GM20000 (cell line): ENCODE results near the gene PDE7B.

Experiments used
- DNase-seq: peaks from one replicate; pipeline ENCODE4 v3.0.0; 2012; ENCODE audit warnings: low spot score
- TF ChIP-seq, protein P1 (sequence below): IDR thresholded peaks from 2 replicates; pipeline ENCODE4 v1.5.1; 2012; ENCODE audit warnings: mild to moderate bottlenecking, control low read depth; ENCODE audit errors: extremely low read depth, missing control alignments

Gene PDE7B

DNA sequence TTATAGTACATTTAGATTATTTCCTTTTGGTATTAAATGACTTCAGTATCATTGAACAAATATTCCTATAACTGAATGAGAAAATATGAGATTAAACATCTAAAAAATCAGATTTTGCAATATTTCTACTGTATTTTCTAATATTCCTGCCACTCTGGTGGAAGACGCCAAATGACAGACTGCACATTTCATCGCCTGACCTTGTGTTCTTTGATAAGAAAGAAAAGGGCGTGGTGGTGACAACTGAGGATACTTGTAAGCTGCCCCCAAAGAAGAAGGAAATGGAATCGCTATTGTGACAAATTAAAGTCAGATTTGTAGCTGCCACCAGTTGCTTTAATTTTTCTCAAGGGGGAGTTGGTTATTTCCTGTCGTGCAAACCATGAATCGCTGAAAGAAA is 267.3 kb downstream of the PDE7B start:
- no peak for DNase-seq
- TF ChIP-seq, protein P1, sequence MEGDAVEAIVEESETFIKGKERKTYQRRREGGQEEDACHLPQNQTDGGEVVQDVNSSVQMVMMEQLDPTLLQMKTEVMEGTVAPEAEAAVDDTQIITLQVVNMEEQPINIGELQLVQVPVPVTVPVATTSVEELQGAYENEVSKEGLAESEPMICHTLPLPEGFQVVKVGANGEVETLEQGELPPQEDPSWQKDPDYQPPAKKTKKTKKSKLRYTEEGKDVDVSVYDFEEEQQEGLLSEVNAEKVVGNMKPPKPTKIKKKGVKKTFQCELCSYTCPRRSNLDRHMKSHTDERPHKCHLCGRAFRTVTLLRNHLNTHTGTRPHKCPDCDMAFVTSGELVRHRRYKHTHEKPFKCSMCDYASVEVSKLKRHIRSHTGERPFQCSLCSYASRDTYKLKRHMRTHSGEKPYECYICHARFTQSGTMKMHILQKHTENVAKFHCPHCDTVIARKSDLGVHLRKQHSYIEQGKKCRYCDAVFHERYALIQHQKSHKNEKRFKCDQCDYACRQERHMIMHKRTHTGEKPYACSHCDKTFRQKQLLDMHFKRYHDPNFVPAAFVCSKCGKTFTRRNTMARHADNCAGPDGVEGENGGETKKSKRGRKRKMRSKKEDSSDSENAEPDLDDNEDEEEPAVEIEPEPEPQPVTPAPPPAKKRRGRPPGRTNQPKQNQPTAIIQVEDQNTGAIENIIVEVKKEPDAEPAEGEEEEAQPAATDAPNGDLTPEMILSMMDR, result no peak

DNA sequence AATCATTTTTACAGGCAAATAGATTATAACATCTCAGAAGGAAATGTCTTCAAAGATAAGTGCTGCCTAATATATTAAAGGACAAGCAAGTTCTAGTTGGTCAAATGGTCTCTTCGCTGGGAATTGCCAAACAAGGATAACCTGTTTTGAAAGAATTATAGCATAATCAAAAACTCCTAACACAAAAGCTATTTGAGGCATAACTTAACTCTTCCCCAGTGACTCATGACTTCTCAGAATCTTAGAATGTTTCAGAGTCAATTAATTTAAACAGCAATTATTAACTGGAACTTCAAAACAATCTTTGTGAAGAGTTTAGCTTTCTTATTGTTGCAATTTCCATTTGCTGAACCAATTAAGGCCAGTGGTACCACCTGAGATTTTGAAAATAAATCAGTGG is 272.0 kb downstream of the PDE7B start:
- TF ChIP-seq, protein P1, result no peak
- DNase-seq, result no peak

DNA sequence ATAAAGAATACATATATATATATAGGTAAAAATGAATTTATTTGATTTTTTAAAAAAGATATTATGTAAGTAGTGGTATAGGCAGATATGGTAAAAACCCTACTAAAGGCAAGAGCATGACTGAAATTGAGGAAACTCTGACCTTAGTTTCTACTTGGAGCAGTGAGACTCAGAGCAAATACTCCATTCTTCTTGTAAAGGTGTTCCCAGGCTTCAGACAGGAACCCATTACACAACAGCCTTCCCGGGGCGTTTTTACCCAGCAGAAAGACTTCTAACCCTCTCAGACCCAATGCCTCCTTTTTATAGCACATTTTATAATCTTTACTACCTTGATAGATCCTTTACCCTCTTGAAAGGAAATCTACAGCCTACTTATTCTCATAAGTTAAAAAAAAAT is 274.1 kb downstream of the PDE7B start:
- TF ChIP-seq, protein P1, result no peak
- DNase-seq, result no peak

DNA sequence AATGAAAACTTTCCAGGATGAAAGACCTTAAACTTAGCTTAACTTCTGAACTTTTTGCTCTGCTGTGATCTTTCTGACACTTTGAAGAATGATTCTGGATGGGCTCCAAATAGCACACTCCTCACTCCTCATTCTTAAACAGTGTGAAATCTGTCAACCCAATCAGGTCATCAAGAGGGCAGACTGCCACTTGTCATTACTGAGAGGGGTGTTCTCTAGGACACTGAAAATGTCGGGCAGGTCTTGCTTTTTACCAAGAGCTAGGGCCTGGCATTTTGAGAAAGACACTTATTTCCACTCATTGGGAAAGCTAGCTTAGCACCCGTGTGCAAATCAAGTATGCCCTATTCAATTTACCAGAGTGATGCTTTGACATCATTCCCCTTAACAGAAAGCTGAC is 276.4 kb downstream of the PDE7B start:
- TF ChIP-seq, protein P1, result no peak
- DNase-seq, result no peak

DNA sequence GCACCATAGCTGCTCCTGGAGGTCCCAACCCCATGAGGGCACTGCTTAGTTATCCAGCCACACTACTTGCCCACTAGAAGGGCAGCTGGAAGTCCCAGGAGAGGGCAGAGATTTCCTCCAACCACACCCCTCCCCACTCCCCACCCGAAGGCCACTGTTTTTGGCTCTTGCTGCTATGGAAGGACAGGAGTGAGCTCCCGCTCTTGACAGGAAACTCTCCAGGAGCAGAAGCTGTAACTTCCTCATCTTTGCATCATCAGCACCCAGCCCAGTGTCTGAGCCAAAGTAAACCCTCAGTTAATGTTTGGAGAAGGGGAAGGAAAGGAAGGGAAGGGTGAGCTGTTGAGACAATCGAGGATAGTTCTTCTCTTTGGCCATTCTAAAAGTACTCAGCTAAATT is 277.9 kb downstream of the PDE7B start:
- DNase-seq, result no peak
- TF ChIP-seq, protein P1, result no peak

DNA sequence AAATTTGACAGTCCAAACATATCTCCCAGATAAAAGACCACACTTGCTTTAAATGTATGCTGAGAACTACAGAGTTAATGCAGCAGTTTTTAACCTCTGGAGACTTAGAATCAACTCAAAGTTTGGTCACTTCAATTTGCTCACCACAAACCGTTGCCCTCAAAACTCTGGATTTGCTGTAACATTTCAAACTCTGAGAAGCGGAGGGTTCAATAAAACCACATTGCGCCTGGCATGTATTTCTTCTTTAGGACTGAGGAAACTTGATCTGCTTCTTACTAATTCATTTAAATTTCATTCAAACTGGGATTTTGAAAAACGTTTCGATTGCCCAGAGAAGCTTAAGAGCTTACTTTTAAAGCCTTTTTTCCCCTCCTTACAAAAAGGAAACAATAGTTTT is 282.8 kb downstream of the PDE7B start:
- TF ChIP-seq, protein P1, result no peak
- DNase-seq, result no peak

DNA sequence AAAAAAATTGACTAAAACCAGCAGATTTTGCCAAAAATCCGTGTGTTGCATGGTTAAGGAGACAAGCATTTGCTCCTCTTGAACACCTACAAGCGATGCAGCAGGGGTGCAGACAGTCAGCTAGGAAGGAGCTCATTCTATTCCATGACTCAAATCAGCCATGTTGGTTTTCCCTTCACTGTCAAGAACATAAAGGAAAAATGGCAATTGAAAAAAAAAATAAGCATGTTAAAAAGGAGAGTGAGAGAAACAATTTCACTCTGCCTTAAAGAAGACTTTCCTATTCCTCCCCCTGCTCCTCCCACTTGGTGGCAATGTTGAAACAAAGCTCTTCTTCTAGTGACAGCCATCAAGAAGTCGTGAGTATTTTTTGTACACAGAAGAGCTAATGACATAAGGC is 283.2 kb downstream of the PDE7B start:
- DNase-seq, result no peak
- TF ChIP-seq, protein P1, result no peak
